KG1 (cell line): ENCODE data around the gene DCC.

ENCODE experiments used
- DNase-seq: peaks from one replicate; lab custom pipeline; 2025; lab: John Stamatoyannopoulos, UW

DCC gene

GRCh38 chr18:52339891-52340371 lies at the start of gene DCC:
Gene DCC (plus strand): TSS chr18:52340197. CDS start chr18:52340788, 591 bp downstream.
- no peak for DNase-seq

- DNase-seq = no peak
Observed at GRCh38 chr18:52310651-52311050, 29.3 kb upstream of the DCC start.

GRCh38 chr18:52311331-52311730 lies 28.7 kb upstream of the DCC start:
- DNase-seq = no peak

GRCh38 chr18:52312346-52312745 lies 27.7 kb upstream of the DCC start:
- DNase-seq = no peak

GRCh38 chr18:52313213-52313612 lies 26.8 kb upstream of the DCC start:
- no peak for DNase-seq

GRCh38 chr18:52319424-52319983 lies 20.5 kb upstream of the DCC start:
- no peak for DNase-seq

GRCh38 chr18:52322307-52322706 lies 17.7 kb upstream of the DCC start:
- no peak for DNase-seq

GRCh38 chr18:52323802-52324201 lies 16.2 kb upstream of the DCC start:
- DNase-seq = no peak

GRCh38 chr18:52325997-52326396 lies 14.0 kb upstream of the DCC start:
- DNase-seq = no peak

- no peak for DNase-seq
Observed at GRCh38 chr18:52333860-52334259, 6.1 kb upstream of the DCC start.

GRCh38 chr18:52334307-52334706 lies 5.7 kb upstream of the DCC start:
- DNase-seq = no peak

- DNase-seq = no peak
Observed at GRCh38 chr18:52334896-52335295, 5.1 kb upstream of the DCC start.

GRCh38 chr18:52337276-52337675 lies 2.7 kb upstream of the DCC start:
- no peak for DNase-seq

- DNase-seq = no peak
Observed at GRCh38 chr18:52340406-52341102, 557 bp downstream of the DCC start.

GRCh38 chr18:52341103-52341432 lies 1.1 kb downstream of the DCC start:
- DNase-seq = no peak

- DNase-seq = no peak
Observed at GRCh38 chr18:52341608-52342381, 1.8 kb downstream of the DCC start.

GRCh38 chr18:52342456-52342855 lies 2.5 kb downstream of the DCC start:
- DNase-seq = no peak

- no peak for DNase-seq
Observed at GRCh38 chr18:52343138-52343537, 3.1 kb downstream of the DCC start.

GRCh38 chr18:52343731-52344340 lies 3.8 kb downstream of the DCC start:
- no peak for DNase-seq

GRCh38 chr18:52344881-52345280 lies 4.9 kb downstream of the DCC start:
- DNase-seq = no peak

GRCh38 chr18:52345428-52345827 lies 5.4 kb downstream of the DCC start:
- no peak for DNase-seq

- no peak for DNase-seq
Observed at GRCh38 chr18:52348209-52348608, 8.2 kb downstream of the DCC start.

- no peak for DNase-seq
Observed at GRCh38 chr18:52349498-52349897, 9.5 kb downstream of the DCC start.
